ENCODE measurements around the gene GREM1. TPM values are rescaled to one million over a fixed set of nuclear protein-coding genes. Genes with fewer than 3 reads are reported as not detected.

The GREM1 gene
- total RNA-seq, 1 donor from 2014 or later = 0.44 TPM

GRCh38 chr15:32787949-32788348, 70.1 kb downstream of the GREM1 start:
- Mint-ChIP-seq H3K9me3 (ENCODE audit: unreplicated experiment) (no peaks in the 10 kb centered on the region), H3K4me3 (ENCODE audit: unreplicated experiment) (no peak overlapping the region), H3K4me1 (ENCODE audit: unreplicated experiment) (no peaks in the 10 kb centered on the region), H3K27ac (ENCODE audit: unreplicated experiment) (no peak overlapping the region), H3K27me3 (ENCODE audit: unreplicated experiment) (peaks cover 5% of the 10 kb centered on the region), H3K36me3 (ENCODE audit: low read depth, unreplicated experiment) (no peaks in the 10 kb centered on the region)
- no peak for DNase-seq (ENCODE audit: low spot score)
- TF ChIP-seq CTCF (IDR thresholded peaks at IDR 0.05; ENCODE audit: unreplicated experiment) = no peak

DNA sequence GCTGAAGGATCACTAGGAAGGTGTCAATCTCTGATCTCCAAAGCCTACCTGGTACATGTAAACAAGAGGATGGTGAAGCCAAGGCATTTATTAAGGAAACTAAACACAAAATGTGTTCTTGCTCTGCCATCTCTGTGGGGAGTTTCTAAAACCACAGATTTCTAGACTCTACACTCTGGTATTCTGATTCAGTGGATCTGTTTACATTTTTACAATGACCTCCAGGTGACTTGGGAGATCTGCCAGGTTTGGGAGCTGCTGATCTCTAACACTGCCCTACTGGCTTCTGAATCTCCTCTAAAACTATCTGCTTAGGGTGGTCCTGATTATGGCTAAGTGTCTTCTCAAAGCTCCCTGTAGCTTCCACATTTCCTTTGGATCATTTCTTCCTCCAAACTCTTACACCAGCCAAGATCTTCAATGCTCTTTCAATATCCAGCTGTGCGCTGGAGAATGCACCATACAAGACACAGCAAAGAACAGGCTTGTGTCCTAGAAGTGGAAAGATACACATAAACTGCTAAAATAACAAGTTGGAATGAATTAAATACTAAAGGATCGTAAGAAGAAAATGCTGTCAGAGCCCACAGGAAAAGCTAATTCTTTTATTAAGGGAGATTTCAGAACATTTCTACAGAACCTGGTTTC, 72.7 kb downstream of the GREM1 start:
- Mint-ChIP-seq H3K9me3 (ENCODE audit: unreplicated experiment) (no peaks in the 10 kb centered on the region), H3K27ac (ENCODE audit: unreplicated experiment) (no peak overlapping the region), H3K27me3 (ENCODE audit: unreplicated experiment) (peaks cover 5% of the 10 kb centered on the region), H3K36me3 (ENCODE audit: low read depth, unreplicated experiment) (no peaks in the 10 kb centered on the region), H3K4me1 (ENCODE audit: unreplicated experiment) (no peaks in the 10 kb centered on the region), H3K4me3 (ENCODE audit: unreplicated experiment) (no peak overlapping the region)
- TF ChIP-seq CTCF (IDR thresholded peaks at IDR 0.05; ENCODE audit: unreplicated experiment) = no peak
- no peak for DNase-seq (ENCODE audit: low spot score)

DNA sequence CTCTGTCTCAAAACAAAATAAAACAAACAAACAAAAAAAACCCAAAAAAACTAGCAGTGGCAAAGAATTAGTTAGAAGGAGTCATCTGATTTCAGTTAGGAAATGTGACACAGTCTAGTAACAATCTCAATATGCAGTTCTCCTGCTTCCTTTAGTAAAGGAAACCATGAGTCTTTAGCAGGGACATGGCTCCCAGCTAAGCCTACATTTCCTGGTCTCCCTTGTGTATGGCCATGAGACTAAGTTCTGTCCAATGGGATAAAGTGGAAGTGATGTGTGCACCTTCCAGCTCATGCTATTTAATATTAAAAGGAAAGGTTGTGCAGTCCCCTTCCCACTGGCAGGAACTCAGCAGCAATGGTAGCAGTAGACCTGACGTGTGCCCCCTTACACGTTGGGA, 74.6 kb downstream of the GREM1 start:
- no peak for DNase-seq (ENCODE audit: low spot score)
- H3K27ac Mint-ChIP-seq (ENCODE audit: unreplicated experiment) = no peak overlapping the region
- TF ChIP-seq CTCF (IDR thresholded peaks at IDR 0.05; ENCODE audit: unreplicated experiment) = no peak
- H3K9me3 Mint-ChIP-seq (ENCODE audit: unreplicated experiment) = no peaks in the 10 kb centered on the region
- no peaks in the 10 kb centered on the region for H3K4me1 Mint-ChIP-seq (ENCODE audit: unreplicated experiment)
- peaks cover 4% of the 10 kb centered on the region for H3K27me3 Mint-ChIP-seq (ENCODE audit: unreplicated experiment)
- H3K4me3 Mint-ChIP-seq (ENCODE audit: unreplicated experiment) = no peak overlapping the region
- no peaks in the 10 kb centered on the region for H3K36me3 Mint-ChIP-seq (ENCODE audit: low read depth, unreplicated experiment)

Other genes with a start within 250 kb of the GREM1 start
- gene GOLGA8N, start 124.5 kb upstream of the GREM1 start, total RNA-seq (ENCODE audit: unreplicated experiment) = 2.3 TPM
- gene ARHGAP11A, start 102.5 kb upstream of the GREM1 start, total RNA-seq (ENCODE audit: unreplicated experiment) = 19.7 TPM
- gene SCG5, start 76.3 kb upstream of the GREM1 start, total RNA-seq (ENCODE audit: unreplicated experiment) = 15.6 TPM